Sigmoid colon (tissue), 7 donors: ENCODE results near the gene LTBP1. TPM values are rescaled to one million over a fixed set of nuclear protein-coding genes. Genes with fewer than 3 reads are reported as not detected.

Source experiments
- DNase-seq: peaks from one replicate; pipeline ENCODE4 v3.0.0-alpha.2; 2019
- H3K27ac ChIP-seq, 4 donors: fragments of 200-600 bp; sonication (generic); one replicate each; pipeline ENCODE4 v1.5.1; 2016 to 2019; ENCODE audit warnings: mild to moderate bottlenecking in 1 of 4
- H3K27me3 ChIP-seq, 3 donors: fragments of 200-600 bp; sonication (generic); one replicate each; pipeline ENCODE4 v1.5.1; 2019; ENCODE audit warnings: mild to moderate bottlenecking in 1 of 3
- H3K36me3 ChIP-seq, 4 donors: fragments of 200-600 bp; sonication (generic); one replicate each; pipeline ENCODE4 v1.5.1; 2016 to 2019
- H3K4me1 ChIP-seq, 4 donors: fragments of 200-600 bp; sonication (generic); one replicate each; pipeline ENCODE4 v1.5.1; 2017 to 2019
- H3K4me3 ChIP-seq, 4 donors: fragments of 200-600 bp; sonication (generic); one replicate each; pipeline ENCODE4 v1.5.1; 2017 to 2019; ENCODE audit warnings: mild to moderate bottlenecking in 2 of 4, moderate library complexity in 1 of 4
- H3K9me3 ChIP-seq, 4 donors: fragments of 200-600 bp in 3 of 4; sonication (generic) in 3 of 4; one replicate each; pipeline versions ENCODE4 v1.5.1 to v1.6.1; 2013 to 2019
- CTCF ChIP-seq, 4 experiments: fragments of 450-650 bp in 3 of 4; fragments of 200-600 bp in 1 of 4; IDR thresholded peaks; one replicate each; pipeline ENCODE4 v1.5.1; 2016 to 2019; ENCODE audit warnings: antibody characterized with exemption in 4 of 4, mild to moderate bottlenecking in 3 of 4, moderate library complexity in 2 of 4
- EP300 ChIP-seq, 4 donors: sonication (generic); formaldehyde crosslinking; IDR thresholded peaks; one replicate each; pipeline ENCODE4 v1.6.1; 2017; ENCODE audit warnings: antibody characterized with exemption in 4 of 4
- POLR2A ChIP-seq, 2 donors: fragments of 450-650 bp; IDR thresholded peaks; one replicate each; pipeline ENCODE4 v1.6.1; 2016; ENCODE audit warnings: antibody characterized with exemption in 2 of 2, mild to moderate bottlenecking in 2 of 2, moderate library complexity in 2 of 2
- POLR2AphosphoS5 ChIP-seq, 4 donors: sonication (generic); formaldehyde crosslinking; IDR thresholded peaks; one replicate each; pipeline ENCODE4 v1.6.1; 2017; ENCODE audit warnings: antibody characterized with exemption in 4 of 4
- WGBS, 2 donors: extraction: QIAGEN DNeasy Blood & Tissue Kit; methylation state at CpG; one replicate each; pipeline ENCODE4 v1.1.7; 2013; 5-methylcytosine and 5-hydroxymethylcytosine counted together
- intact Hi-C: fragments of 100-400 bp; cut with DNase I; formaldehyde crosslinking; loops from one replicate; pipeline ENCODE4 v1.15.1; 2023
- polyA plus RNA-seq, 3 donors: library from polyadenylated mRNA; stranded (reverse); fragments of 200-250 nt; gene quantifications; one replicate each; pipeline ENCODE4 v1.2.3, GENCODE V29; 2013
- total RNA-seq, 4 donors: library from RNA; depleted of rRNA; stranded (reverse); fragments of >200 nt; gene quantifications; one replicate each; pipeline ENCODE4 v1.1.0, GENCODE V29; 2016
- donor health status: healthy with polysubstance abuse.
- donor health status: Bipolar disorder and iron deficiency.
- donor health status: healthy.

The LTBP1 gene
- 100 to 1,000 TPM in 1 of 4 donors, 10 to 100 TPM in 3; 34.2 to 102 (median 55.2) TPM for total RNA-seq
- 10 to 100 TPM in 1 of 3 donors, 1 to 10 TPM in 2; 3.0 to 22.9 (median 3.5) TPM for polyA plus RNA-seq

GRCh38 chr2:32946314-32947075 lies at the start of gene LTBP1:
TSS of gene LTBP1 (plus strand) at chr2:32946953. CDS start at chr2:32947325, 372 bp downstream.
- Histone ChIP-seq H3K4me3 (peak within 1 kb of the TSS; percentile 41 to 97 (median 80)), H3K27me3 (no peaks in the 10 kb centered on the region), H3K27ac (peak within 1 kb of the TSS; percentile 89 to 95 (median 92)), H3K36me3 (no peaks in the 10 kb centered on the region), H3K4me1 (peaks cover 0 to 13% (median 5%) of the 10 kb centered on the region in 4 donors), H3K9me3 (no peaks in the 10 kb centered on the region)
- TF ChIP-seq POLR2AphosphoS5 (IDR thresholded peaks at IDR 0.05) (peak; percentile 27 to 63 (median 50)), POLR2A (IDR thresholded peaks at IDR 0.05) (no peak), CTCF (IDR thresholded peaks at IDR 0.05) (peak; percentile 20 to 66 (median 54)), EP300 (IDR thresholded peaks at IDR 0.05) (no peak)
- intact Hi-C loops, result loop anchor here (5.0 to 10.0 kb wide), 5 partner anchors 86 to 636 kb away; partner anchors contain the start of gene TTC27
- 0 to 1% methylated on average over 68 of the region's 68 CpGs for WGBS, 2 donors
- peak; percentile 88 for DNase-seq

- DNase-seq, result no peak
- Histone ChIP-seq H3K9me3 (no peaks in the 10 kb centered on the region), H3K4me3 (no peak overlapping the region), H3K4me1 (peaks cover 0 to 3% (median 1%) of the 10 kb centered on the region in 4 donors), H3K36me3 (no peaks in the 10 kb centered on the region), H3K27ac (no peak overlapping the region), H3K27me3 (no peaks in the 10 kb centered on the region)
- whole genome bisulfite sequencing, 2 donors, result 81 to 82% methylated on average over 12 of the region's 12 CpGs
- TF ChIP-seq POLR2AphosphoS5 (IDR thresholded peaks at IDR 0.05) (no peak), CTCF (IDR thresholded peaks at IDR 0.05) (no peak), POLR2A (IDR thresholded peaks at IDR 0.05) (no peak), EP300 (IDR thresholded peaks at IDR 0.05) (no peak)
- intact Hi-C loops, result no loop called here
Observed at GRCh38 chr2:32900246-32900973, 46.3 kb upstream of the LTBP1 start.

GRCh38 chr2:32901313-32901712 lies 45.4 kb upstream of the LTBP1 start:
- H3K36me3 ChIP-seq, result no peaks in the 10 kb centered on the region
- no peak for DNase-seq
- no peak overlapping the region for H3K4me3 ChIP-seq
- H3K4me1 ChIP-seq, result peaks cover 0 to 3% (median 1%) of the 10 kb centered on the region in 4 donors
- no peaks in the 10 kb centered on the region for H3K27me3 ChIP-seq
- H3K27ac ChIP-seq, result no peak overlapping the region
- no peak for TF ChIP-seq CTCF (IDR thresholded peaks at IDR 0.05)
- TF ChIP-seq EP300 (IDR thresholded peaks at IDR 0.05), result no peak
- TF ChIP-seq POLR2AphosphoS5 (IDR thresholded peaks at IDR 0.05), result no peak
- no peak for TF ChIP-seq POLR2A (IDR thresholded peaks at IDR 0.05)
- WGBS, 2 donors, result 84 to 88% methylated on average over 7 of the region's 7 CpGs
- intact Hi-C loops, result no loop called here
- no peaks in the 10 kb centered on the region for H3K9me3 ChIP-seq

GRCh38 chr2:32902174-32902573 lies 44.6 kb upstream of the LTBP1 start:
- WGBS, 2 donors, result 53 to 86% methylated on average over 1 of the region's 1 CpG
- intact Hi-C loops, result no loop called here
- H3K4me3 ChIP-seq, result no peak overlapping the region
- H3K9me3 ChIP-seq, result no peaks in the 10 kb centered on the region
- no peak overlapping the region for H3K27ac ChIP-seq
- no peak for DNase-seq
- no peaks in the 10 kb centered on the region for H3K36me3 ChIP-seq
- no peaks in the 10 kb centered on the region for H3K27me3 ChIP-seq
- TF ChIP-seq CTCF (IDR thresholded peaks at IDR 0.05) (no peak), POLR2A (IDR thresholded peaks at IDR 0.05) (no peak), POLR2AphosphoS5 (IDR thresholded peaks at IDR 0.05) (no peak), EP300 (IDR thresholded peaks at IDR 0.05) (no peak)
- H3K4me1 ChIP-seq, result peaks cover 0 to 3% (median 1%) of the 10 kb centered on the region in 4 donors
